HepG2 (cell line): Measurements from ENCODE around the gene TSEN54. TPM values are rescaled to one million over a fixed set of nuclear protein-coding genes. Genes with fewer than 3 reads are reported as not detected.

Experiments
- ATAC-seq: fragments of 200-7000 bp; cut with Tn5 transposase; 3 replicates; pipeline ENCODE4 v1.9.1; 2020; ENCODE audit warnings: mild to moderate bottlenecking, moderate library complexity
- BruUV-seq: library from RNA; stranded (reverse); fragments of 400-500 nt; replicated peaks from 2 replicates; lab custom pipeline; 2021; lab: Mats Ljungman, UMichigan
- CTCF ChIA-PET: fragments of 300-600 bp; formaldehyde crosslinking; extraction: SDS; loops from one replicate; lab custom pipeline; 2021; ENCODE audit warnings: low total read pairs, inconsistent platforms, low intra/inter-chr PET ratio; lab: Yijun Ruan, JAX
- POLR2A ChIA-PET: fragments of 350-600 bp; sonication (Branson Sonifier 250); formaldehyde crosslinking; loops from one replicate; lab custom pipeline; 2020; ENCODE audit warnings: antibody characterized with exemption, inconsistent platforms; lab: Yijun Ruan, JAX
- DNase-seq: peaks from one replicate; pipeline ENCODE4 v3.0.0-alpha.2; 2015; ENCODE audit warnings: low spot score
- FAIRE-seq: peaks from 3 replicates; lab custom pipeline; 2011; peaks lifted over from hg19 to GRCh38; lab: Jason Lieb, UNC
- H2AFZ ChIP-seq: one replicate; pipeline ENCODE4 v1.6.1; 2011; ENCODE audit warnings: low read length, inconsistent platforms
- H3K27ac ChIP-seq: fragments of 300-600 bp; 3 replicates; pipeline ENCODE4 v1.8.0; 2011; ENCODE audit warnings: mixed run types, mild to moderate bottlenecking, mixed read lengths, low read length, inconsistent platforms; ENCODE audit not compliant: insufficient read depth; ENCODE audit errors: extremely low read length
- H3K27me3 ChIP-seq, 2 experiments: fragments of 200-600 bp in 1 of 2; 2 replicates in 1 of 2; 3 replicates in 1 of 2; pipeline versions ENCODE4 v1.6.0 to v1.8.0; 2011; ENCODE audit warnings: low read length in 2 of 2, mild to moderate bottlenecking in 2 of 2, moderate library complexity in 2 of 2, inconsistent platforms in 1 of 2; ENCODE audit not compliant: insufficient read depth in 2 of 2, control insufficient read depth in 1 of 2
- H3K36me3 ChIP-seq, 2 experiments: fragments of 200-600 bp in 1 of 2; replicated peaks in 1 of 2; 2 replicates in 1 of 2; 3 replicates in 1 of 2; pipeline versions ENCODE4 v1.5.1 to v1.8.0; 2011; ENCODE audit warnings: low read length in 2 of 2, inconsistent platforms in 1 of 2; ENCODE audit not compliant: insufficient read depth in 2 of 2, control insufficient read depth in 1 of 2
- H3K4me1 ChIP-seq: 2 replicates; pipeline ENCODE4 v1.5.1; 2012; ENCODE audit warnings: low read length, inconsistent platforms; ENCODE audit not compliant: insufficient read depth
- H3K4me2 ChIP-seq: 2 replicates; pipeline ENCODE4 v1.6.0; 2011; ENCODE audit warnings: low read depth, low read length, inconsistent platforms
- H3K4me3 ChIP-seq, 3 experiments: fragments of 200-600 bp in 1 of 3; sonication (generic), shearing (Covaris generic) in 1 of 3; replicated peaks in 1 of 3; 2 replicates each; pipeline ENCODE4 v1.5.1; 2011 to 2016; ENCODE audit warnings: low read length in 3 of 3, inconsistent platforms in 2 of 3, low read depth in 2 of 3, mild to moderate bottlenecking in 2 of 3, control low read depth in 1 of 3, mixed read lengths in 1 of 3; ENCODE audit not compliant: insufficient read depth in 1 of 3
- H3K79me2 ChIP-seq: one replicate; pipeline ENCODE4 v1.6.1; 2011; ENCODE audit warnings: low read length, inconsistent platforms; ENCODE audit not compliant: insufficient read depth
- H3K9ac ChIP-seq: 2 replicates; pipeline ENCODE4 v1.6.0; 2011; ENCODE audit warnings: mild to moderate bottlenecking, low read depth, low read length, inconsistent platforms; ENCODE audit not compliant: insufficient read depth
- H3K9me3 ChIP-seq: 2 replicates; pipeline ENCODE4 v1.5.1; 2012; ENCODE audit warnings: mild to moderate bottlenecking, low read length
- H4K20me1 ChIP-seq: 2 replicates; pipeline ENCODE4 v1.6.0; 2011; ENCODE audit warnings: inconsistent platforms, mild to moderate bottlenecking, low read length, moderate library complexity; ENCODE audit not compliant: insufficient read depth
- AKAP8 ChIP-seq: sonication (generic); formaldehyde crosslinking; IDR thresholded peaks from 2 replicates; pipeline ENCODE4 v1.5.1; 2020; ENCODE audit warnings: mild to moderate bottlenecking, missing genetic modification reagents
- ATAD3A ChIP-seq: sonication (generic); formaldehyde crosslinking; IDR thresholded peaks from 2 replicates; pipeline ENCODE4 v1.4.0; 2020; ENCODE audit warnings: missing genetic modification reagents
- HNRNPL ChIP-seq: fragments of 200-400 bp; formaldehyde crosslinking; IDR thresholded peaks from 2 replicates; pipeline ENCODE4 v1.6.1; 2017; ENCODE audit warnings: mild to moderate bottlenecking, low read depth, low read length
- NCOA1 ChIP-seq: sonication (generic); formaldehyde crosslinking; IDR thresholded peaks from 2 replicates; pipeline ENCODE4 v1.9.0; 2021; ENCODE audit warnings: missing genetic modification reagents
- NFE2 ChIP-seq: sonication (generic); formaldehyde crosslinking; IDR thresholded peaks from 2 replicates; pipeline ENCODE4 v1.4.0; 2020; ENCODE audit warnings: missing genetic modification reagents
- PCBP1 ChIP-seq: fragments of 200-400 bp; formaldehyde crosslinking; IDR thresholded peaks from 2 replicates; pipeline ENCODE4 v1.6.1; 2017; ENCODE audit warnings: mild to moderate bottlenecking, low read depth, low read length, borderline replicate concordance
- SNAI1 ChIP-seq: sonication (generic); formaldehyde crosslinking; IDR thresholded peaks from 2 replicates; pipeline ENCODE4 v1.5.0; 2020; ENCODE audit warnings: mild to moderate bottlenecking, missing genetic modification reagents, borderline replicate concordance
- SOX6 ChIP-seq, 2 experiments: fragments of 450-650 bp in 1 of 2; sonication (generic) in 1 of 2; formaldehyde crosslinking in 1 of 2; IDR thresholded peaks; 2 replicates each; pipeline versions ENCODE4 v1.4.0 to v1.6.1; 2017 to 2020; ENCODE audit warnings: antibody characterized with exemption in 1 of 2, mild to moderate bottlenecking in 1 of 2, missing genetic modification reagents in 1 of 2
- SRSF1 ChIP-seq: fragments of 200-400 bp; formaldehyde crosslinking; optimal IDR thresholded peaks from 2 replicates; pipeline ENCODE3; 2017; ENCODE audit warnings: mild to moderate bottlenecking, low read depth, low read length, moderate library complexity
- XRCC5 ChIP-seq: fragments of 200-400 bp; formaldehyde crosslinking; optimal IDR thresholded peaks from 2 replicates; pipeline ENCODE3; 2017; ENCODE audit warnings: mild to moderate bottlenecking, low read length
- ZNF296 ChIP-seq: sonication (generic); formaldehyde crosslinking; conservative IDR thresholded peaks from 2 replicates; pipeline ENCODE4 v1.5.0; 2020; ENCODE audit warnings: mild to moderate bottlenecking, missing genetic modification reagents
- ZNF383 ChIP-seq: sonication (generic); formaldehyde crosslinking; IDR thresholded peaks from 2 replicates; pipeline ENCODE4 v1.4.0; 2020; ENCODE audit warnings: missing genetic modification reagents, mild to moderate bottlenecking, borderline replicate concordance
- ZNF7 ChIP-seq: IDR thresholded peaks from 2 replicates; pipeline ENCODE4 v1.6.1; 2016; ENCODE audit warnings: missing biosample characterization, missing genetic modification reagents
- WGBS: methylation state at CpG from one replicate; pipeline ENCODE4 v1.1.6; 2017; ENCODE audit warnings: low lambda C conversion rate; 5-methylcytosine and 5-hydroxymethylcytosine counted together
- in situ Hi-C: cut with HindIII; loops from 2 replicates; pipeline ENCODE4 v1.10.0; 2017; ENCODE audit warnings: low pct_unique_long_range_greater_than_20kb; ENCODE audit not compliant: extremely low pct_ligation_motif_present
- intact Hi-C: fragments of 100-400 bp; cut with micrococcal nuclease; formaldehyde crosslinking; loops from one replicate; pipeline ENCODE4 v1.10.0; 2022; ENCODE audit not compliant: unreplicated experiment
- polyA plus RNA-seq, 8 experiments: library from polyadenylated mRNA; depleted of rRNA in 3 of 8; stranded (reverse) in 7 of 8; unstranded in 1 of 8; fragments of >200 nt; fragmentation: Illumina TruSeq in 4 of 8; extraction: Trizol in 4 of 8; gene quantifications; 2 replicates each; pipeline versions ENCODE4 v1.2.1 to v1.2.3, GENCODE V29; 2011 to 2016; ENCODE audit warnings: low read depth in 4 of 8, missing spikeins in 1 of 8, mixed read lengths in 1 of 8; ENCODE audit not compliant: insufficient read depth in 1 of 8
- total RNA-seq, 5 experiments: library from RNA; depleted of rRNA; stranded (reverse); fragments of >200 nt; fragmentation: Illumina TruSeq; extraction: Trizol; gene quantifications; 2 replicates each; pipeline ENCODE4 v1.2.3, GENCODE V29; 2016; ENCODE audit warnings: low read depth in 1 of 5
- TF ChIP-seq, protein P1 (sequence below): sonication (generic); IDR thresholded peaks from 2 replicates; pipeline ENCODE4 v1.6.1; 2016; ENCODE audit warnings: low read depth, borderline replicate concordance
- TF ChIP-seq, protein P2 (sequence below): sonication (generic); formaldehyde crosslinking; IDR thresholded peaks from 2 replicates; pipeline ENCODE4 v1.4.0; 2020; ENCODE audit warnings: missing genetic modification reagents
- TF ChIP-seq, protein P3 (sequence below): sonication (generic); formaldehyde crosslinking; IDR thresholded peaks from 2 replicates; pipeline ENCODE4 v1.5.0; 2020; ENCODE audit warnings: mild to moderate bottlenecking, low read depth, missing genetic modification reagents, borderline replicate concordance
- TF ChIP-seq, protein P4 (sequence below): sonication (generic); formaldehyde crosslinking; IDR thresholded peaks from 2 replicates; pipeline ENCODE4 v1.5.0; 2020; ENCODE audit warnings: mild to moderate bottlenecking, missing genetic modification reagents, moderate library complexity

TSEN54 gene
- total and polyA plus RNA-seq, 2 of the 13 experiments (the other 11 are each of a cell fraction or from before 2014, with no cell fraction given): 62.9 to 63.3 TPM

DNA sequence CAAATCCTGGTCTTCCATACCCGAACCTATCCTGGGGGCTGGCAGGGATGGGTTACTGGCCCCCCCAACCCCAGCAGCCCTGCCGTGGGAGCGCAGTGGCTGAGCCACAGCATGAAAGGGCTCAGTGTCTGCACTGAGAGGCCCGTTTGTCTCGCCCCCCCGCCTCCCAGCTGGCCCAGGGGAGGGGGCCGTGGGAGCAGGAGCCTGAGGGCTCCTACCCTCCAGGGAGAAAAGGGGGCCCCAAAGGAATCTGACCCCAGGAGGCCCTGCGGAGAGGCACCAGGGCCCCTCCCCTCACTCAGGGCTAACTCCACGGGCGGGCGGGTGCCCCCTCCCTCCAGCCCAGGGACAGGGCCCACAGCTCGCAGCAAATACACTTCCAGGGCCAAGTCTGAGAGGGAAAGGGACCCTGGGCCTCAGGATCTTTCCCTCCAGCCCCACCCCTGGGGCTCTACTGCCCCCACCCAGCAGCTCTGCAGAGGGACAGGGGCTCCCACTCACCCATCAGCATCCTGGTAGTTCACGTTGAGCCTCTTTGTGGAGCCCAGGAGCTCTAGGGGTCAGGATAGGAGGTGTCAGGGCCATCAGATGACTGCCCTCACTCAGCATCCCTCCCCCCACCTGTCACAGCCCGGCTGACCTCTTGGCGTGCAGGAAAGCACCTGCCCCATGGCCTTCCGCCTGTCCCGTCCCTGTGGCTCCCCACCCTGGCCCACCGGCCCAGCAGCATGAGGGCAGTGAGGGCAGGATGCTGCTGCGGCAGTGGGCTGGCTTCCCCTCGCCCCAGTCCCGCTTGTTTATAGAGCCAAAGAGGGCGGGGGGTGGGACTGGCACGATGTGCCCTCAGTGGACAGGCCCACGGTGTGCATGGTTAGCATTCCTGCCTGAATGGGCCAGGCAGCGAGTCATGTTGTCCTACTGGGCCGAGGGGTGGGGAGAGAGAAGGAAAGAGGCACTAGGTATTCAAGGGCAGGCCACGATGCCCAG is 8.3 kb upstream of the TSEN54 start:
- intact Hi-C loops (no loop called here), in situ Hi-C loops (loop anchor here (5.0 kb wide), 1 partner anchor 81 kb away; no protein-coding TSS in a partner anchor)
- no peak for DNase-seq
- no peaks in the 10 kb centered on the region for H3K9me3 ChIP-seq
- no peak overlapping the region for H3K9ac ChIP-seq
- no peak overlapping the region for H2AFZ ChIP-seq
- H3K79me2 ChIP-seq: no peaks in the 10 kb centered on the region
- H4K20me1 ChIP-seq: peaks cover 5% of the 10 kb centered on the region; the same call in 1 of the 2 replicates
- ChIA-PET CTCF (no interaction called here), POLR2A (interaction anchor here (1.4 to 1.6 kb wide), 2 partner anchors 17 to 272 kb away, joined by 4 to 6 read pairs; partner anchors contain the start of gene LLGL2)
- H3K27me3 ChIP-seq: no peaks in the 10 kb centered on the region
- no peak for FAIRE-seq
- H3K36me3 ChIP-seq: peaks cover 4 to 21% of the 10 kb centered on the region in 2 experiments
- H3K27ac ChIP-seq: peak overlapping the region; percentile 4
- H3K4me3 ChIP-seq: no peak overlapping the region; a peak in 1 of 6 replicates
- H3K4me2 ChIP-seq: peak overlapping the region; percentile 35; the same call in 1 of the 2 replicates
- H3K4me1 ChIP-seq: peaks cover 62% of the 10 kb centered on the region
- WGBS: 68% methylated on average over 18 of the region's 27 CpGs
- ATAC-seq: no peak
- no TSS peak for BruUV-seq
- TF ChIP-seq SNAI1: 0 out of 2 replicates have a peak, but pooled peaks have one; percentile 39
- peak; percentile 25 for TF ChIP-seq XRCC5
- peak; percentile 87; the same call in 1 of the 2 replicates for TF ChIP-seq HNRNPL
- no peak for TF ChIP-seq ATAD3A
- TF ChIP-seq, protein P1, sequence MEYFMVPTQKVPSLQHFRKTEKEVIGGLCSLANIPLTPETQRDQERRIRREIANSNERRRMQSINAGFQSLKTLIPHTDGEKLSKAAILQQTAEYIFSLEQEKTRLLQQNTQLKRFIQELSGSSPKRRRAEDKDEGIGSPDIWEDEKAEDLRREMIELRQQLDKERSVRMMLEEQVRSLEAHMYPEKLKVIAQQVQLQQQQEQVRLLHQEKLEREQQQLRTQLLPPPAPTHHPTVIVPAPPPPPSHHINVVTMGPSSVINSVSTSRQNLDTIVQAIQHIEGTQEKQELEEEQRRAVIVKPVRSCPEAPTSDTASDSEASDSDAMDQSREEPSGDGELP: peak; percentile 65
- no peak for TF ChIP-seq ZNF383 (CRISPR knock-in tag)
- TF ChIP-seq SOX6 (IDR thresholded peaks at IDR 0.05): no peak
- TF ChIP-seq SOX6 (CRISPR knock-in tag; IDR thresholded peaks at IDR 0.05): peak; percentile 19; the same call in 1 of the 2 replicates
- TF ChIP-seq ZNF7 (CRISPR knock-in tag): no peak
- peak; percentile 99 for TF ChIP-seq SRSF1
- TF ChIP-seq AKAP8: no peak
- TF ChIP-seq ZNF296 (CRISPR knock-in tag): no peak
- 0 out of 2 replicates have a peak, but pooled peaks have one; percentile 70 for TF ChIP-seq PCBP1
- no peak for TF ChIP-seq NFE2 (CRISPR knock-in tag)
- TF ChIP-seq, protein P2, sequence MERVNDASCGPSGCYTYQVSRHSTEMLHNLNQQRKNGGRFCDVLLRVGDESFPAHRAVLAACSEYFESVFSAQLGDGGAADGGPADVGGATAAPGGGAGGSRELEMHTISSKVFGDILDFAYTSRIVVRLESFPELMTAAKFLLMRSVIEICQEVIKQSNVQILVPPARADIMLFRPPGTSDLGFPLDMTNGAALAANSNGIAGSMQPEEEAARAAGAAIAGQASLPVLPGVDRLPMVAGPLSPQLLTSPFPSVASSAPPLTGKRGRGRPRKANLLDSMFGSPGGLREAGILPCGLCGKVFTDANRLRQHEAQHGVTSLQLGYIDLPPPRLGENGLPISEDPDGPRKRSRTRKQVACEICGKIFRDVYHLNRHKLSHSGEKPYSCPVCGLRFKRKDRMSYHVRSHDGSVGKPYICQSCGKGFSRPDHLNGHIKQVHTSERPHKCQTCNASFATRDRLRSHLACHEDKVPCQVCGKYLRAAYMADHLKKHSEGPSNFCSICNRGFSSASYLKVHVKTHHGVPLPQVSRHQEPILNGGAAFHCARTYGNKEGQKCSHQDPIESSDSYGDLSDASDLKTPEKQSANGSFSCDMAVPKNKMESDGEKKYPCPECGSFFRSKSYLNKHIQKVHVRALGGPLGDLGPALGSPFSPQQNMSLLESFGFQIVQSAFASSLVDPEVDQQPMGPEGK: peak; percentile 87
- TF ChIP-seq, protein P3, sequence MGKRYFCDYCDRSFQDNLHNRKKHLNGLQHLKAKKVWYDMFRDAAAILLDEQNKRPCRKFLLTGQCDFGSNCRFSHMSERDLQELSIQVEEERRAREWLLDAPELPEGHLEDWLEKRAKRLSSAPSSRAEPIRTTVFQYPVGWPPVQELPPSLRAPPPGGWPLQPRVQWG (CRISPR knock-in tag): no peak
- no peak for TF ChIP-seq NCOA1 (CRISPR knock-in tag)
- TF ChIP-seq, protein P4, sequence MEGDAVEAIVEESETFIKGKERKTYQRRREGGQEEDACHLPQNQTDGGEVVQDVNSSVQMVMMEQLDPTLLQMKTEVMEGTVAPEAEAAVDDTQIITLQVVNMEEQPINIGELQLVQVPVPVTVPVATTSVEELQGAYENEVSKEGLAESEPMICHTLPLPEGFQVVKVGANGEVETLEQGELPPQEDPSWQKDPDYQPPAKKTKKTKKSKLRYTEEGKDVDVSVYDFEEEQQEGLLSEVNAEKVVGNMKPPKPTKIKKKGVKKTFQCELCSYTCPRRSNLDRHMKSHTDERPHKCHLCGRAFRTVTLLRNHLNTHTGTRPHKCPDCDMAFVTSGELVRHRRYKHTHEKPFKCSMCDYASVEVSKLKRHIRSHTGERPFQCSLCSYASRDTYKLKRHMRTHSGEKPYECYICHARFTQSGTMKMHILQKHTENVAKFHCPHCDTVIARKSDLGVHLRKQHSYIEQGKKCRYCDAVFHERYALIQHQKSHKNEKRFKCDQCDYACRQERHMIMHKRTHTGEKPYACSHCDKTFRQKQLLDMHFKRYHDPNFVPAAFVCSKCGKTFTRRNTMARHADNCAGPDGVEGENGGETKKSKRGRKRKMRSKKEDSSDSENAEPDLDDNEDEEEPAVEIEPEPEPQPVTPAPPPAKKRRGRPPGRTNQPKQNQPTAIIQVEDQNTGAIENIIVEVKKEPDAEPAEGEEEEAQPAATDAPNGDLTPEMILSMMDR (CRISPR knock-in tag): peak; percentile 3; the same call in 1 of the 2 replicates
